HG02981 (cell line): ENCODE measurements around the gene SSX4B.
"Not testable (repeated sequence)": the region's sequence is repeated elsewhere in the genome, so short reads cannot be mapped to it uniquely, and the experiment has no call there.

Source experiments
- ATAC-seq: cut with Tn5 transposase; IDR thresholded peaks from one replicate; pipeline ENCODE4 v1.9.1; 2021; ENCODE audit warnings: mild to moderate bottlenecking, moderate library complexity; ENCODE audit not compliant: unreplicated experiment

The SSX4B gene

DNA sequence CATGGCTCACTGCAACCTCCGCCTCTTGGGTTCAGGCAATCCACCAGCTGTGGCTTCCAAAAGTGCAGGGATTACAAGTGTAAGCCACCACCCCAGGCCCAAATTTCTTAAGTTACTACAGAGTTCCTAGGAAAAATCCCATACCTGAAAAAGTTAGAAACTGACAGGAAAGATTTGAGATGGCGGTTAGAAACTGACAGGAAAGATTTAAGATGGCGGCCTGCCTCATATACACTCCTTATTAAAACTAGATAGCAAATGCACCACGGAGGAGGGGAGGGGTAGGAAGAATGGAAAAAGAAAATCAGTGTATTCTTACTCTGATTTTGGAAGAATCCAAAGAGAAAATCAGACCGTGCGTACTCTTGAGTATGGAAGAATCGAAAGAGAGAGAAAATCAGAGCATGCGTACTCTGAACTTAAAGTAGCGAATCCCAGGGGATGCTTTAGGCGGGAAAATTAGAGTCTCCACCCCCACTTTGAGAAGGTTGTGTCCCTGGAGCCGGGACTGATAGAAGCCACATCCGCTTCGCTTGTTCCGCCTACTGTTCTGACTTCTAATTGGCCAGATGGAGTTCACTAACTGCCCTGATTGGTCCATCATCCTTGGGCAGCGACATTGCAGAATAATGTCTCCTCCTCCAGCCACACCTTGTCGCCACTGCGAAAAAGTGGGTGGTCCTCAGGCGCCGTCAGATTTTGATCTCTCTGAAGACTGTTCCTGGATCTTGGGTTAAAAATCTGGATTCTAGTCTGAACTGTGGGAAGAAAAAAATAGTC, 55.3 kb downstream of the SSX4B start, which contains the start of gene SSX3:
TSS of gene SSX3 (minus strand) at position 389 of the 780 bp plus-strand sequence. CDS start 1,454 bp downstream, outside the sequence.
- not testable (repeated sequence) for ATAC-seq
